ENCODE data around the gene CEP78.
A peak's percentile ranks its signal among the peaks of the same experiment; 100 is the strongest.
"Not testable (repeated sequence)": the region's sequence is repeated elsewhere in the genome, so short reads cannot be mapped to it uniquely, and the experiment has no call there.

Gene CEP78

GRCh38 chr9:78235256-78235761, 566 bp upstream of the CEP78 start:
- DNase-seq = no peak

GRCh38 chr9:78236551-78236910, 656 bp downstream of the CEP78 start:
- no peak for DNase-seq

DNA sequence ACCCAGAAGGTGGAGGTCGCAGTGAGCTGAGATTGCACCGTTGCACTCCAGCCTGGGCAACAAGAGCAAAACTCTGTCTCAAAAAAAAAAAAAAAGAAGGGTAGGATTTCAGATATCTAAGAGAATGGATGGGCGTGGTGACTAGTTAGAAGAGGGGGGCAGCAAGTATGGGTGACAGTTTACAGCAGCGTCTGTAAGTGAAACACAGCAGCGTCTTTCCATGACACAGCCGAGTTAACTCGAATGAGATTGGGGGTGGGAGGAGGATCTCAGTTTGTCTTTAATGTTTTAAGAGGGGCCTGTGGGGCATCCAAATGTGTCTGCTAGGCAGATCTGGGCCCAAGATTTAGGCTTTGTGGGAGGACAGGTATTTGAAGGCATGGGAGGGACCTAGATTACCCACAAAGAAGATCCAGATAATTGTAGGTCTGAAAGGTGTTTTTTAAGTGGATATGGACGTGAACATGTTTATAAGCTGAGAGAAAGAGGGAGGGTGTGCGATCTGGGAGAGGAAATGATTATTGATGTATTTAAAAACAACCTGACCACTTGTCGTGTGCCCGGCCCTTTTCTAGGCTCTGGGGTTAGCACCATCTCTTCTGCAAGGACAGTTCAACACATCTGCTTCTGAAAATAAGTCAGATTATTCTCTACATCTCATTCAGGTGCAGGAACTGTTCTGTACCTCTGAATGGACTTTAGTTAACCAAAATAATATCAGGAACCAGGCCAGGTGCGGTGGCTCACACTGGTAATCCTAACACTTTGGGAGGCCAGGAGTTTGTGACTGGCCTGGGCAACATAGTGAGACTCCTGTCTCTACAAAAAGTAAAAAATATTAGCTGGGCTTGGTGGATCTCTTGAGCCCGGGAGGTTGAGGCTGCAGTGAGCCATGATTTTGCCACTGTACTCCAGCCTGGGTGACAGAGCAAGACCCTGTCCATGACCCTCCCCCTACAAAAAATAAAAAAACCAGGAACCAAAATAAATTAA, 2.5 kb downstream of the CEP78 start:
- no peak for DNase-seq

GRCh38 chr9:78239506-78239905, 3.6 kb downstream of the CEP78 start:
- DNase-seq = peak; percentile 30

- no peak for DNase-seq
Measured at GRCh38 chr9:78242041-78242440, 6.2 kb downstream of the CEP78 start.

GRCh38 chr9:78243130-78243529, 7.3 kb downstream of the CEP78 start:
- DNase-seq = no peak

DNA sequence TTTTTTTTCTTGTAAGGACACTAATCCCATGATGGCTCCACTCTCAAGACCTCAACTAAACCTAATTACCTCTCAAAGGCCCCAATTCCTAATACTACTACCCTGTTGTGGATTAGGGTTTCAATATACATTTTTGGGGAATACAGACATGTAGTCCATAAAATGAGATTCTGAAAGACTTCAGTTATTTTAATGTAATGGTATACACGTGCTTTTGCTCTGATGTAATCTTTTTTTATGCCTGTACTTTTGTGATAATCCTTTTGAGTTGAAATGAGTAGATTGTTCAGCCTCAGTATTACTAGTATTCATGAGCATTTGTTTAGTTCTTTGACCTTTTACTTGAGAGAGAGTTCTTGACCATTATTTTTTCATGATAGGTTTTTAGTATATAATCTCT, 9.5 kb downstream of the CEP78 start:
- DNase-seq = no peak

DNA sequence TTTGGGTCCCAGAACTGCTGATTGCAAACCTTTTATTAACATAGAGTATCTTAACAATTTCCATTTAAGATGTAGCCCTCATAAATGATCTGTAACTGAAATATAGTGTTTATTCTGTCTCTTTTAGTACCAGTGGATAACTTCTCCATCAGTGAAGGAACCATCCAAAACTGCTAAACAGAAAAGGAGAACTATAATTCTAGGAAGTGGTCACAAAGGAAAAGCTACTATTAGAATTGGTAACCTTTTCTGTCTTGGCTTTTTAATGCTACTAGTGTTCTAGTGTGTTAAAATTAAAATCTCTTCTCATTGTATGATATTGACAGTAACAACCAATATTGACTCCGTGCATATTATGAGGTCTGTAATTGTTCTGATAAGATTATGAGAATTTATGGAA, 12.8 kb downstream of the CEP78 start:
- no peak for DNase-seq

- DNase-seq = no peak
Measured at GRCh38 chr9:78249542-78249941, 13.7 kb downstream of the CEP78 start.

DNA sequence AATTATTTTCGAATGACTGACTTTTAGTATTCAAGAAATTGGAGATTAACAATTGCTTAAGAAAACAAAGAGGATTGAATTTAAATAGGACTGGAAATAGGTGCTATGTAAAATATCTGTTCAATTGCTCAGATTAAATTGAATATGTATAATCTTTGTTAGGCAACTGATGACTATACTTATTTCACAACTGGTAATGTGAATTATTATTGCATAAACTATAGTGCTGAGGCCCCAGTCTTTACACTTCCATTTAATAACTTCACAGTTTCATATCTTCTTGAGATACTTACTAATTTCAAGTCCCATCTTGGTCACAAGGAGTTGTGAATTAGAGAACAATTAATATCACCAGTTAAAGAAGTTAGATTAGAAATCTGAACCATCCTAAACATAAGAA, 16.7 kb downstream of the CEP78 start:
- no peak for DNase-seq

DNA sequence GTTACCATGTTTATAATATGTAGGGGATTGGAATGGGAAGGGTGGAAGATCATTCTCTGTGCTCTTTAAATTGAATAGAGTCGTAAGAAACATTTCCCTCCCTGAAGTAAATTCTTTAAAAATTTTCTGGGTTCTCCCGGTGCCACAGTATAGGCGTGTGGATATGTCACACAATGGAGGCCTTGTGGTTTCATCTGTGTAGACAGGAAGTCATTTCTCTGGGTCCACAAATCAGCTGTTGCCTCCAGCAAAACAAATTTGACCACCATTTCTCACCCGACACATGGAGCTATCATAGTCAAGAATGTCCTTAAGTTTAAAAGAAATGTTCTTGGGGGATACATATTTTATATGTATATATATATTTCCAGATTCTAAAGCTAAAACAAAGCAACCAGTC, 17.4 kb downstream of the CEP78 start:
- DNase-seq = no peak

DNA sequence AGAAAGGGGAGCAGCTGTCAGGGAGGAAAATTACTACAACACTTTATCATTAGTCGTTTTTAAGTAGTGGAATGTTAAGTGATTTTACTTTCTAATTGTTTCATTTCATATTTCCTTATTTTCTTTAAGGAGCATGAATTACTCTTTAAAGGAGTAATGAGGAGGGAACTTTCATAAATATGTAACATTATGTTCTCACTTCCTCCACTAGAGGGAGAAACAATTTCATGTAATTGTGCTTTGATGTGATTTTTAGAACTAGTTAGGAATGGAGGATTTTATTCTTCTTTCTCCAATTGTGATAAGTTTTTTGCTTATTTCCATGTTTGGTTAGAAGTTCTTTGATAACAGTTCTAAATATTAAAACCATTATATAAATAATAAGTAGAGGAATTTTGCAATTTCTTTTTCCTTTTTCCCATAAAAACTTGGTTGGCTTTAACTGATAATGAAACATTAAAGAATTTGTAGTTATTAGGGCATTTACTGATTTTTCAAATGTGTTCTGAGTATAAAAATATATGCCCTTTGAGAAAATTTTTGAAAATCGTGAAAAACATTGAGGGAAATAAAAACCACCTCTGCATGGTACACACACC, 25.6 kb downstream of the CEP78 start:
- DNase-seq = no peak

DNA sequence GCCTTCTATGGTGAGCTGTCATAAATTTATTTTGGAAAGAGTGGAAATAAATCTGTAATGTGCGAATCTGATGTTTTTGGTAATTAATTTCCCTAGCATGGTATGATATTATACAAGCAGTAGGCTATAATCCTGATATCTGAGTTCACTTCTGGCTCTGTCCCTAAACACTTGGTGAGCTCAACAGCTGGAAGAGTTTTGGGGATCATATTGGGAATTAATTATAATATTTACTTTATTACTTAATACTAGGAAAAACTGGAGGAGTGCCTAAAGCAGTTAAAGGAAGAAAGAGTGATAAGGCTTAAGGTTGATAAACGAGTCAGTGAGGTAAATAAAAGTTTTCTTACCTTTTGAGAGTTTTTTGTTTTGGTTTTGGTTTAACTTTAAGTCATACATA, 26.8 kb downstream of the CEP78 start:
- no peak for DNase-seq

GRCh38 chr9:78267889-78268288, 32.0 kb downstream of the CEP78 start:
- DNase-seq = no peak

DNA sequence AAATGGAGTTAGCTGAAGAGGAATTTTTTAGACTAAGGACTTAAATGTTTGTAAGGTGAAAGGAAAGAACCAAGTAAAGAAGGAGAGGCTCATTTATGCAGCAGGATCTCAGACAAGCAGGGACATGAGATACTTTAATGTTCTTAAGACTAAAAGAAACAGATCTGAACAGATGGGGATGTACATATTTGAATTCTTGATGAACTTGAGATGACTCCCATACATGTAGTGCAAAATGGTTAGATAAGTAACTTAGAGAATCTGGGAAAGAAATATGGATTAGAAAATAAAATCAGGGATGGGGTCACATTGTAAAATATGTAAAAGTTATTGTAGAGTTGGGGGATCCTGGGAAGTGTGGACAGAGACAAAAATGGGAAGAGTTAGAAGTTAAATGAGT, 33.9 kb downstream of the CEP78 start:
- DNase-seq = no peak

- DNase-seq = no peak
Measured at GRCh38 chr9:78272307-78272706, 36.4 kb downstream of the CEP78 start.

- no peak for DNase-seq
Measured at GRCh38 chr9:78273761-78274160, 37.9 kb downstream of the CEP78 start.

DNA sequence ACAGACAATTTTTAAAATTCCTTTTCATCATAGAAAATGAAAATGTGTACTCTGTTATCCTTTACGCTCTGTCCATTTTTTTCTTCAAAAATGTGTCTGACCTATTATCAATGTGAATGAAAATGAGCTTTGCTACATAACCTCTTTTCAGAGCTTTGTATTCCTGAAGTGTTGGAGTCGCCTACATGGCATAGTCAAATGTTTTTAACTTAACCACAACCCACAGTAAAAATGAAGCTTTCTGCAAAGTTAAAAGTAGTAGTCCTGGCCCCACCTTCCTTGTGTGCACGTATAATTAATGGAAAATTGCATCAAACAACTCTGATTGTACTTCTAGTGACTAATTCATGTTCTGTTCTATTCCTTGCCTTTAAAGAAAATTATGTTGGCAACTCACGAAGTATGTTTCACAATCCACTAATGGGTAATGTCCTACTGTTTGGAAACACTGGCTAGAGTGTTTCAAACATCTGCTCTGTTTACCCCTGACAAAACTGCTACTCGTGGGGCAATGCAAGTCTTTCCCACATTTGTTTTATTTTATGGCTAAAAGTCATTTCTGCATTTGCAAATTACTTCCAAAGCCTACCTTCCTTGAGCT, 42.4 kb downstream of the CEP78 start:
- no peak for DNase-seq

- no peak for DNase-seq
Measured at GRCh38 chr9:78278801-78279200, 42.9 kb downstream of the CEP78 start.

DNA sequence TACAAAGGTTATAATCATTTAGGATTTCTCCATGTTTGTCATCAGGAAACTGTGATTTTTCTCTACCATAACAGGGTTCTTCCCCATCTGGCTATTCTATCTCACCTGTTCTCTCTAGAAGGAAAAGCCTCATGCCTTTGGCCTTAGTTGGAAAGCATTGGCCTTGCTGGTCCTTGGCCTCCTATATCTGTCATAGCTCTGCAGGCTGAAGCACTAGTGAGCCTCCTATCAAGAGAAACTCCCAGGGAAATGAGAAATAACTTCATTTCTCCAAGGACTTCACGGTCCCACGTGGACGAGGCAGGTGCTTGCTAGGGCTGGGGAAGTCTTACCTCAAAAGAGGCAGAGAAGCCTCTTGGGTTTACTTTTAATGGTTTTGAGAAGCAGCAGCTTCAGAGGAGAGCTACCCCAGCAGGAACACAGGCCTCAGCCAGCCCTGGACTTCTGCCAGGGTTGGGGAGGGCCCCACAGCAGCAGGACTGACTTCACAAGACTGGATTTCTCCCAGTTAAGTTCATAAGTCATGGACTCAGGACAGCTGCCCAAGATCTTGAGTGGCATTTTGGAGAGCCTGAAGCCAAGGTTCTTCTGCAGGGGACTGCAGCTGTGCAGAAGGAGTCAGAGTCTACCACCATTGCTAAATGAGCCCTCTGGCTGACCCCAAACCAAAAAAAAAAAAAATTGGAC, 45.2 kb downstream of the CEP78 start:
- DNase-seq = no peak

- DNase-seq = not testable (repeated sequence)
Measured at GRCh38 chr9:78284181-78284580, 48.3 kb downstream of the CEP78 start.

- no peak for DNase-seq
Measured at GRCh38 chr9:78286125-78286524, 50.2 kb downstream of the CEP78 start.

DNA sequence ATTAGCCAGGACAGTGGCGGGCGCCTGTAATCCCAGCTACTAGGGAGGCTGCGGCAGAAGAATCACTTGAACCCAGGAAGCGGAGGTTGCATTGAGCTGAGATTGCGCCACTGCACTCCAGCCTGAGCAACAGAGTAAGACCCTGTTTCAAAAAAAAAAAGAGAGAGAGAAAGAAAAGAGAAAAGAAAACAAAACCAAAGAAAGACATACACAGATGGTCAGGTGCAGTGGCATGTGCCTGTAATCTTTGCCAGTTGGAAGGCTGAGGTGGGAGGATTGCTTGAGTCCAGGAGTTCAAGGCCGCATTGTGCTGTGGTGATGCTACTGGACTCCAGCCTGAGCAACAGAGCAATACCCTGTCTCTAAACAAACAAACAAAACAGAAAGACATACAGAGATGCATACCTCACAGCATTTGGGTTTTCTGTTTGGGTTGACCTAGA, 51.1 kb downstream of the CEP78 start:
- DNase-seq = no peak
